Stimulated activated CD4-positive, alpha-beta T cell treated with anti-CD3 and anti-CD28 coated beads, TNF-alpha, amount 100 ng/mL, for 48 hours (primary cell): ENCODE measurements around the gene LKAAEAR1.

Source experiments
- DNase-seq, 3 donors: peaks; one replicate each; pipeline ENCODE4 v3.0.0-alpha.2; 2020; ENCODE audit warnings: low read depth in 3 of 3

The LKAAEAR1 gene

GRCh38 chr20:64067005-64067632, 17.1 kb downstream of the LKAAEAR1 start:
- DNase-seq: no peak

- peak in 1 of 3 donors; percentile 55 for DNase-seq
Measured at GRCh38 chr20:64065974-64066343, 18.2 kb downstream of the LKAAEAR1 start.

GRCh38 chr20:64065062-64065973, 18.9 kb downstream of the LKAAEAR1 start:
- no peak for DNase-seq

GRCh38 chr20:64064145-64064698, 20.0 kb downstream of the LKAAEAR1 start:
- DNase-seq: no peak

GRCh38 chr20:64063389-64064144, 20.6 kb downstream of the LKAAEAR1 start:
- peak in 1 of 3 donors; percentile 58 for DNase-seq

GRCh38 chr20:64062596-64063388, 21.4 kb downstream of the LKAAEAR1 start, which contains the start of gene TCEA2:
TCEA2 (plus strand) TSS chr20:64063198; CDS start chr20:64063313, 115 bp downstream.
- DNase-seq: peak; percentile 91 to 93 (median 92)

GRCh38 chr20:64062276-64062595, 22.0 kb downstream of the LKAAEAR1 start:
- DNase-seq: no peak

GRCh38 chr20:64058536-64058935, 25.7 kb downstream of the LKAAEAR1 start:
- DNase-seq: no peak

GRCh38 chr20:64057628-64058498, 26.3 kb downstream of the LKAAEAR1 start:
- DNase-seq: peak; percentile 66 to 90 (median 81)

GRCh38 chr20:64056889-64057627, 27.1 kb downstream of the LKAAEAR1 start:
- no peak for DNase-seq

- no peak for DNase-seq
Measured at GRCh38 chr20:64056639-64056888, 27.6 kb downstream of the LKAAEAR1 start.

GRCh38 chr20:64055893-64056638, 28.1 kb downstream of the LKAAEAR1 start:
- no peak for DNase-seq

GRCh38 chr20:64055396-64055892, 28.8 kb downstream of the LKAAEAR1 start:
- no peak for DNase-seq

- DNase-seq: no peak
Measured at GRCh38 chr20:64053841-64054661, 30.1 kb downstream of the LKAAEAR1 start.

GRCh38 chr20:64052987-64053840, 31.0 kb downstream of the LKAAEAR1 start:
- DNase-seq: no peak

- DNase-seq: no peak
Measured at GRCh38 chr20:64052326-64052722, 31.9 kb downstream of the LKAAEAR1 start.
